Progenitor cell of endocrine pancreas (in vitro differentiated cells): ENCODE results near the gene CDH4. TPM values are rescaled to one million over a fixed set of nuclear protein-coding genes. Genes with fewer than 3 reads are reported as not detected.

ENCODE experiments used
- DNase-seq: peaks from one replicate; pipeline ENCODE4 v3.0.0; 2021; ENCODE audit warnings: low spot score; ENCODE audit not compliant: unreplicated experiment
- H3K27ac Mint-ChIP-seq: 2 replicates; pipeline ENCODE4 v1.8.0; 2021; ENCODE audit warnings: mild to moderate bottlenecking, moderate library complexity, mixed read lengths
- H3K27me3 Mint-ChIP-seq: 2 replicates; pipeline ENCODE4 v1.8.0; 2021; ENCODE audit warnings: mixed read lengths
- H3K36me3 Mint-ChIP-seq: 2 replicates; pipeline ENCODE4 v1.8.0; 2022; ENCODE audit warnings: mixed read lengths; ENCODE audit not compliant: insufficient read depth
- H3K4me1 Mint-ChIP-seq: 2 replicates; pipeline ENCODE4 v1.8.0; 2021; ENCODE audit warnings: low read depth, mixed read lengths
- H3K4me3 Mint-ChIP-seq: 2 replicates; pipeline ENCODE4 v1.8.0; 2021; ENCODE audit warnings: low read depth, mild to moderate bottlenecking, moderate library complexity, mixed read lengths
- H3K9me3 Mint-ChIP-seq: 2 replicates; pipeline ENCODE4 v1.8.0; 2021; ENCODE audit warnings: low read depth, mixed read lengths
- CTCF ChIP-seq: fragments of 200-600 bp; sonication (generic); IDR thresholded peaks from one replicate; pipeline ENCODE4 v1.5.0; 2021; ENCODE audit warnings: antibody characterized with exemption, mild to moderate bottlenecking; ENCODE audit not compliant: unreplicated experiment
- total RNA-seq: library from RNA; stranded (reverse); gene quantifications from 2 replicates; pipeline ENCODE4 v1.2.1, GENCODE V29; 2021

The CDH4 gene
- total RNA-seq, 1 donor from 2014 or later: 0.43 TPM

DNA sequence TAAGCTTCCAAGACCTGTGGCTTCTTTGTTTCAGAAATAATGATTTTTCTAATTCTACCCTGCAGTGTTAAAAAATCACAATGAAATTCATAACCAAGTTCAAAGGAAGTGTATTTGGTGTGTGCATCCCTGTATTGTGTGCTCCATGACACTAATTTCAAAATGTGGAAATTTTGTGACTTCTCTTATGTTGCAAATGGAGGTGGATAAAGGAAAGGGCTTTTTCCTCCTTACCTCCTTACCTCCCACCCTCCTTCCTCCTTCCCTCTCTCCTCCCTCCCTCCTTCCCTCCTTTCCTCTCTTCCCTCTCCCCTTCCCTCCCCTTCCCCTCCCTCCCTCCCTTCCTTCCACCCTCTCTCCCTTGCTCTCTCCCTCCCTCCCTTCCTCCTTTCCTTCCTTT, 10.5 kb downstream of the CDH4 start:
- TF ChIP-seq CTCF: no peak
- DNase-seq: no peak
- Mint-ChIP-seq H3K27me3 (peaks cover 86% of the 10 kb centered on the region), H3K4me3 (no peak overlapping the region), H3K4me1 (no peaks in the 10 kb centered on the region), H3K9me3 (no peaks in the 10 kb centered on the region), H3K36me3 (no peaks in the 10 kb centered on the region), H3K27ac (no peak overlapping the region)

- Mint-ChIP-seq H3K4me3 (no peak overlapping the region), H3K4me1 (no peaks in the 10 kb centered on the region), H3K36me3 (no peaks in the 10 kb centered on the region), H3K27me3 (peaks cover 86% of the 10 kb centered on the region), H3K27ac (no peak overlapping the region), H3K9me3 (no peaks in the 10 kb centered on the region)
- TF ChIP-seq CTCF: peak; percentile 96
- DNase-seq: peak; percentile 57
These were observed 11.1 kb downstream of the CDH4 start for GRCh38 chr20:61263084-61263695.

DNA sequence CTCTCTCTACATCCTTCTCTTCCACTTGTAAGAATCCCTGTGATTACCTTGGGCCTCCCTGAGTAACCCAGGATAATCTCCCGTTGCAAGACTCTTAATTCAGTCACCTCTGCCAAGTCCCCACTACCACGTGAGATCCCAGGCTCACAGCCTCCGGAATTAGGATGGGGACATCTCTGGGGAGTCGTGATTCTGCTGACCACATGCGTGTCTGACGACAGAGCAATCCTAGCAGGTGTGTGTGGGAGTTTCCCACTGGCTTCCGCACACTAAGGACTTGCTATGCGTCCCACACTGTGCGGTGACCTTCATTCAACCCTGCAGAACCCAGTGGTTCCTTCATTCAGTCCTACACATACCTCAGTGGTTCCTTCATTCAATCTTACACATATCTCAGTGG, 11.9 kb downstream of the CDH4 start:
- Mint-ChIP-seq H3K9me3 (no peaks in the 10 kb centered on the region), H3K4me3 (no peak overlapping the region), H3K27me3 (peaks cover 83% of the 10 kb centered on the region)

DNA sequence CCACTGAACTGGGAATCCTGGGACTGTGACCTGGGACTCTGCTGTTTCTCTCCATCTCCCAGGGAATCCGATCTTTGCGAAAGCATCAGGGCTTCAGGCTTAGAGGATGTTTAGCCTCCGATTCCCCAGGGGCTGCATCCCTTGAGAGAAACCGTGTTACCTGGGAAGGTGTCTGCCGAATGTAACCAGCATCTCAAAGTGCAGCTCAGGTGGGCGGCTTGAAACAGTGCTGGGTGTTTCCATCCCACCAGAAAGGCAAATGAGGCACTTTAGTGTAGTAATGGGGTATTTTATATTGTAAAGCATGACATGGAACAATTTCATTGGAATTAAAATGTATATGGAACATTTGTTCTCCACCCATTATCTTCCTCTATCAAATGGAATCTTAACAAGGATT, 15.2 kb downstream of the CDH4 start:
- TF ChIP-seq CTCF: no peak
- no peaks in the 10 kb centered on the region for H3K4me1 Mint-ChIP-seq
- DNase-seq: no peak
- H3K36me3 Mint-ChIP-seq: no peaks in the 10 kb centered on the region
- no peaks in the 10 kb centered on the region for H3K9me3 Mint-ChIP-seq
- H3K27me3 Mint-ChIP-seq: peaks cover 75% of the 10 kb centered on the region
- no peak overlapping the region for H3K4me3 Mint-ChIP-seq
- no peak overlapping the region for H3K27ac Mint-ChIP-seq

More for the DNA sequence above, 11.9 kb downstream of the CDH4 start:
- no peaks in the 10 kb centered on the region for H3K4me1 Mint-ChIP-seq
- no peaks in the 10 kb centered on the region for H3K36me3 Mint-ChIP-seq
- no peak for DNase-seq
- no peak for TF ChIP-seq CTCF
- H3K27ac Mint-ChIP-seq: no peak overlapping the region

DNA sequence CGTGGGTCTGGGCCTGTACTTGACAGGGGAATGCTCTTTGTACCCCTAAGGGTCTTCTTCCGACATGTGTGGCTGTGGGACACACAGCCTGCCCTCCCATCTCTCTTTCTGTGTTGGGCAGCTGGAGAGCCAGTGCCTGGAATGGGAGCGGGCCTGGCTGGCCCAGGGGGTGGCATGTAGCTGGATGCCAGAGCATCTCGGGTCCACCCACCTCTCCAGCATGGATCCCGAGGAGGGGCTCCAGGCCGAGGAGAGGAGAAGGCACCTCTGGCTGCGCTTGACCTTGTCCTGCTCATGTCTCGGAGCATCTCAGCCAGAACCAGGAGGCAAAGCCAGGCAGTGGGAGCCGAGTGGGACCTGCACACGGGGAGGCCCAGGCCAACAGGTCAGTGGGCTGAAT, 16.0 kb downstream of the CDH4 start:
- DNase-seq: no peak
- Mint-ChIP-seq H3K4me3 (no peak overlapping the region), H3K27ac (no peak overlapping the region), H3K36me3 (no peaks in the 10 kb centered on the region), H3K9me3 (no peaks in the 10 kb centered on the region), H3K4me1 (no peaks in the 10 kb centered on the region), H3K27me3 (peaks cover 74% of the 10 kb centered on the region)
- no peak for TF ChIP-seq CTCF
